ENCODE measurements around the gene DDX47.
"Not testable (repeated sequence)": the region's sequence is repeated elsewhere in the genome, so short reads cannot be mapped to it uniquely, and the experiment has no call there.

The DDX47 gene

DNA sequence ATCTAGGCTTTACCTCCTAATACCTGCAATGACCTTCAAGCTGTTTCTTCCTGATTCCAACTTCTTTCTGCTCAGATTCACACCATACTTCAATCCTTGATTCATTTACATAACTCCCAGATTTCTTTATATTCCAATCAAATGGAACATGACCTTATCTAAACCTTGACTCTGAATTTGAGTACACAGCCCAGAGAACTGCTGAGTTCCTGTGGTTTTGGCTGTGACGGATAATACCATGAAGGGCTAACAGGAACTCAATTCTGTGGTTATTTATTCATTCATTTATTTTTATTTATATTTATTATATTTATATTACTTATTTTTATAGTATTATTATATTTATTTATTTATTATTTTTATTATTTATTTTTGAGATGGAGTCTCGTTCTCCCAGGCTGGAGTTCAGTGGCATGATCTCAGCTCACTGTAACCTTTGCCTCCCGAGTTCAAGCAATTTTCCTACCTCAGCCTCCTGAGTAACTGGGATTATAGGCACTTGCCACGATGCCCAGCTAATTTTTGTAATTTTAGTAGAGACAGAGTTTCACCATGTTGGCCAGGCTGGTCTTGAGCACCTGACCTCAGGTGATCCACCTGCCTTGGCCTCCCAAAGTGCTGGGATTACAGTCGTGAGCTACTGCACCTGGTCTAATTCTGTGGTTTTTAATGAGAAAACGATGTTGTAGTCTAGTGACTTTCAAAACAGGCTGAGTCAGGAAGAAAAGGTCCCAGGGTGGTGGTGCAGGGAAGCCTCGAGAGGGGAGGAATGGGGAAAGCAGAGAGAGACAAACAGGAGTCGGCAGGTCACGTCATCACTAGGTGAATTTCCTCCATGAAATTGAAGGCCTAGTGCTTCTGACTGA lies 16.0 kb upstream of the DDX47 start:
- H3K9ac ChIP-seq (ENCODE audit: low read depth in 1 of 2, low read length in 2 of 2), result no peak overlapping the region
- H3K4me3 ChIP-seq (ENCODE audit: low read length in 2 of 2), result no peak overlapping the region
- no peaks in the 10 kb centered on the region for H3K9me3 ChIP-seq (ENCODE audit: control insufficient read depth in 2 of 2, low read length in 2 of 2)
- H3K27me3 ChIP-seq (ENCODE audit: control insufficient read depth in 2 of 2, insufficient read depth in 2 of 2, low read length in 2 of 2), result no peaks in the 10 kb centered on the region
- peaks cover 4% of the 10 kb centered on the region in 2 donors for H3K4me1 ChIP-seq (ENCODE audit: control insufficient read depth in 2 of 2, insufficient read depth in 2 of 2, low read length in 2 of 2)
- H3K36me3 ChIP-seq (ENCODE audit: control insufficient read depth in 2 of 2, insufficient read depth in 2 of 2, low read length in 2 of 2), result no peaks in the 10 kb centered on the region
- no peak overlapping the region for H3K27ac ChIP-seq (ENCODE audit: low read depth in 2 of 2, low read length in 2 of 2)

DNA sequence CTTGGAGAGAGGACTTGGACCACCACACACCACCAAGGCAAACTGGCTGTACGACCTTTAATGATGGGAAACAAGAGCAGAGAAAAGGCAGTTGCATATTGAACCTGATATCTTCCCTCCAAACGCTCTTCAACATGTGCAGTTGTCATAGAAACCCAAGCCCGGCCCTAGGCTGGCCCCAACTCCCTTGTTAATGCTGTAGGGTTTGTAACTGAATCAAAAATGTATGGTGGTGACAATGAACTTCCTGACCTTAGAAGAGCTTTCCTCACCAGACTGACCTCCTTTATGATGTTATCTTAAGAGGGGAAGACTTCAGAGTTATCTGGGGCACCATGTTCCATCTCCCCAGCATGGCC lies 15.4 kb upstream of the DDX47 start:
- Histone ChIP-seq H3K9ac (ENCODE audit: low read depth in 1 of 2, low read length in 2 of 2) (no peak overlapping the region), H3K9me3 (ENCODE audit: control insufficient read depth in 2 of 2, low read length in 2 of 2) (no peaks in the 10 kb centered on the region), H3K27ac (ENCODE audit: low read depth in 2 of 2, low read length in 2 of 2) (no peak overlapping the region), H3K4me3 (ENCODE audit: low read length in 2 of 2) (no peak overlapping the region), H3K27me3 (ENCODE audit: control insufficient read depth in 2 of 2, insufficient read depth in 2 of 2, low read length in 2 of 2) (no peaks in the 10 kb centered on the region), H3K36me3 (ENCODE audit: control insufficient read depth in 2 of 2, insufficient read depth in 2 of 2, low read length in 2 of 2) (no peaks in the 10 kb centered on the region), H3K4me1 (ENCODE audit: control insufficient read depth in 2 of 2, insufficient read depth in 2 of 2, low read length in 2 of 2) (peaks cover 0 to 6% of the 10 kb centered on the region in 2 donors)

GRCh38 chr12:12798480-12798879 lies 14.7 kb upstream of the DDX47 start:
- peaks cover 4 to 11% of the 10 kb centered on the region in 2 donors for H3K4me1 ChIP-seq (ENCODE audit: control insufficient read depth in 2 of 2, insufficient read depth in 2 of 2, low read length in 2 of 2)
- peak overlapping the region in 1 of 2 donors; percentile 41 for H3K27ac ChIP-seq (ENCODE audit: low read depth in 2 of 2, low read length in 2 of 2)
- H3K9ac ChIP-seq (ENCODE audit: low read depth in 1 of 2, low read length in 2 of 2), result no peak overlapping the region
- no peaks in the 10 kb centered on the region for H3K36me3 ChIP-seq (ENCODE audit: control insufficient read depth in 2 of 2, insufficient read depth in 2 of 2, low read length in 2 of 2)
- no peaks in the 10 kb centered on the region for H3K27me3 ChIP-seq (ENCODE audit: control insufficient read depth in 2 of 2, insufficient read depth in 2 of 2, low read length in 2 of 2)
- H3K4me3 ChIP-seq (ENCODE audit: low read length in 2 of 2), result no peak overlapping the region
- no peaks in the 10 kb centered on the region for H3K9me3 ChIP-seq (ENCODE audit: control insufficient read depth in 2 of 2, low read length in 2 of 2)

GRCh38 chr12:12799163-12799920 lies 13.8 kb upstream of the DDX47 start:
- H3K4me1 ChIP-seq (ENCODE audit: control insufficient read depth in 2 of 2, insufficient read depth in 2 of 2, low read length in 2 of 2), result peaks cover 7 to 15% of the 10 kb centered on the region in 2 donors
- H3K27ac ChIP-seq (ENCODE audit: low read depth in 2 of 2, low read length in 2 of 2), result no peak overlapping the region
- no peaks in the 10 kb centered on the region for H3K27me3 ChIP-seq (ENCODE audit: control insufficient read depth in 2 of 2, insufficient read depth in 2 of 2, low read length in 2 of 2)
- no peak overlapping the region for H3K4me3 ChIP-seq (ENCODE audit: low read length in 2 of 2)
- no peaks in the 10 kb centered on the region for H3K36me3 ChIP-seq (ENCODE audit: control insufficient read depth in 2 of 2, insufficient read depth in 2 of 2, low read length in 2 of 2)
- H3K9me3 ChIP-seq (ENCODE audit: control insufficient read depth in 2 of 2, low read length in 2 of 2), result no peaks in the 10 kb centered on the region
- no peak overlapping the region for H3K9ac ChIP-seq (ENCODE audit: low read depth in 1 of 2, low read length in 2 of 2)

DNA sequence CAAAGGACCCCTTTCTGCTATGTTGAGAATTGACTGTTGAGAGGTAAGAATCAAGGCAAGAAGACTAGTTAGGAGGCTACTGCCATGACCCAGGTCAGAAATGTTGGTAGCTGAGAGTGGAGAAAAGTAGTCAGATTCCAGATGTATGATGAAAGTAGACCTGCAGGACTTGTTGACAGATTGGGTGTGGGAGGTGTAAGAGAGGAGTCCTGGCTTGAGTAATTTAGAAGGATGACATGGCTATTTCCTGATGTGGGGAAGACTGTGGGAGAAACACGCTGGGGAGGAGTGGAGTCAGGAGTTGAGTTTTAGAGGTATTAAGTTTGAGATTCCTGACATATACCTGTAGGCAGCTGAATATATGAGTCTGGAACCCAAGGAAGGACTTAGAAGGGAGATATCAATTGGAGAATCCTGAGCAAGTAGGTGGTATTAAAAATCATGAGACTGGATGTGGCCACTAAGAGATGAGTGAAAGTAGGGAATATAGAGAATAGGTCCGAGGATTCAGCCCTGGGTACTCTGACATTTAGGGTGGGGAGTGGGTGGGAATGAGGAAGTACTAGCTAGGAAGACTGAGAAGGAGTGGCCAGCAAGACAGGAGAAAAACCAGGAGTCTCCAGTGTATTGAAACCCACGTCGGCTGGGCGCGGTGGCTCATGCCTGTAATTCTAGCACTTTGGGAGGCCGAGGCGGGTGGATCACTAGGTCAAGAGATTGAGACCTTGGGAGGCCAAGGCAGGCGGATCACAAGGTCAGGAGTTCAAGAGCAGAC lies 12.6 kb upstream of the DDX47 start:
- Histone ChIP-seq H3K9me3 (ENCODE audit: control insufficient read depth in 2 of 2, low read length in 2 of 2) (no peaks in the 10 kb centered on the region), H3K27me3 (ENCODE audit: control insufficient read depth in 2 of 2, insufficient read depth in 2 of 2, low read length in 2 of 2) (no peaks in the 10 kb centered on the region), H3K27ac (ENCODE audit: low read depth in 2 of 2, low read length in 2 of 2) (peak overlapping the region in 1 of 2 donors; percentile 31), H3K9ac (ENCODE audit: low read depth in 1 of 2, low read length in 2 of 2) (no peak overlapping the region), H3K36me3 (ENCODE audit: control insufficient read depth in 2 of 2, insufficient read depth in 2 of 2, low read length in 2 of 2) (no peaks in the 10 kb centered on the region), H3K4me3 (ENCODE audit: low read length in 2 of 2) (no peak overlapping the region), H3K4me1 (ENCODE audit: control insufficient read depth in 2 of 2, insufficient read depth in 2 of 2, low read length in 2 of 2) (peaks cover 7 to 15% of the 10 kb centered on the region in 2 donors)

DNA sequence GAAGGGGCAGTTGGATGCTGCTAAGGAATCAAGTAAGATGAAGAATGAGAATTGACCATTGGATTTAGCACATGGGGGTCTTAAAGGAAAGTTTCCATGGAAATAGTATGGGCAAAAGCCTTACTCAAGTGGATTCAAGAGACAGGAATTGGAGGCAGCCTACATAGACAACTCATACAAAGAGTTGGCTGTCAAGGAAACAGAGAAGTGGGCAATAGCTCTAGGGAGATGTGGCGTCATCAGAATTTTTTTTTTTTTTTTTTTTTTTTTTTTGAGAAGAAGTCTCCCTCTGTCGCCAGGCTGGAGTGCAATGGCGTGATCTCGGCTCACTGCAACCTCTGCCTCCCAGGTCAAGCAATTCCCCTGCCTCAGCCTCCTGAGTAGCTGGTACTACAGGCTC lies 11.5 kb upstream of the DDX47 start:
- H3K27ac ChIP-seq (ENCODE audit: low read depth in 2 of 2, low read length in 2 of 2); H3K9me3 ChIP-seq (ENCODE audit: control insufficient read depth in 2 of 2, low read length in 2 of 2); H3K27me3 ChIP-seq (ENCODE audit: control insufficient read depth in 2 of 2, insufficient read depth in 2 of 2, low read length in 2 of 2); H3K4me3 ChIP-seq (ENCODE audit: low read length in 2 of 2); H3K36me3 ChIP-seq (ENCODE audit: control insufficient read depth in 2 of 2, insufficient read depth in 2 of 2, low read length in 2 of 2); H3K9ac ChIP-seq (ENCODE audit: low read depth in 1 of 2, low read length in 2 of 2): not testable (repeated sequence)
- peaks cover 7 to 15% of the 10 kb centered on the region in 2 donors for H3K4me1 ChIP-seq (ENCODE audit: control insufficient read depth in 2 of 2, insufficient read depth in 2 of 2, low read length in 2 of 2)

DNA sequence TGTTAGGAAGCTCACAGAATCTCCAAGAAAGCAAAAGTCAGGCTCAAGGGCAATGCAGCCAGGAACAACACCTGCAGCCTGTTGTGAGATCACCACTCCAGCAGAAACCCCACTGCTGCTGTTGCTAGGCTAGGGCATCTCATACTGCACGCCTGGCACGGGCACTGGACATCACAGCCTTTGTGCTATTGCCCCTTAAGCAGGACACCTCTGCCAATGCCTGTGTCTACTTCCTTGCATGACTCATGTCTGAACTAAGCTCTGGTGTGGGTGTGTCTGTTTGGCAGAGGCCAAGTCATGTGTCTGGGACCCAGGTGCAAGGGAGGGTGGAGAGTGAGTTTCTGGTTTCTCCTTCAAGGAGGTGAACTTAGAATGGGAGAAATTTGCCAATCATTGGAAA lies 10.0 kb upstream of the DDX47 start:
- H3K9me3 ChIP-seq (ENCODE audit: control insufficient read depth in 2 of 2, low read length in 2 of 2), result no peaks in the 10 kb centered on the region
- H3K4me3 ChIP-seq (ENCODE audit: low read length in 2 of 2), result no peak overlapping the region
- no peaks in the 10 kb centered on the region for H3K36me3 ChIP-seq (ENCODE audit: control insufficient read depth in 2 of 2, insufficient read depth in 2 of 2, low read length in 2 of 2)
- no peaks in the 10 kb centered on the region for H3K27me3 ChIP-seq (ENCODE audit: control insufficient read depth in 2 of 2, insufficient read depth in 2 of 2, low read length in 2 of 2)
- H3K9ac ChIP-seq (ENCODE audit: low read depth in 1 of 2, low read length in 2 of 2), result peak overlapping the region in 1 of 2 donors; percentile 61
- H3K4me1 ChIP-seq (ENCODE audit: control insufficient read depth in 2 of 2, insufficient read depth in 2 of 2, low read length in 2 of 2), result peaks cover 10 to 19% of the 10 kb centered on the region in 2 donors
- H3K27ac ChIP-seq (ENCODE audit: low read depth in 2 of 2, low read length in 2 of 2), result peak overlapping the region; percentile 72 to 79

DNA sequence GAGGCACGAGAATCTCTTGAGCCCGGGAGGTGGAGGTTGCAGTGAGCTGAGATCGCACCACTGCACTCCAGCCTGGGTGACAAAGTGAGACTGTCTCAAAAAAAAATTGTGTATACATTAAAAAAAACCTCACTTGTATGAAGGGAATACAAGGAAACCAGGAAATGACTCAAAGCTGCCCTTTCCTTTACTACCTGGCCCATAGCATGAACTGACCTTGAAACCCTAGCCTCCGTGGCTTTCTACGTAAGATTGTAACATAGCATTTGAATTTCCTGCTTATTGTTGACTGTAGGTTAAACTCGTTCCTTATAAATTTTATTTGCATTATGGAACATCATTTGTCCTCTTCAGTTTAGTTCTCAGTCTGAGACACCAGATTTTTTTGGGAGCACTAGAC lies 9.1 kb upstream of the DDX47 start:
- Histone ChIP-seq H3K27ac (ENCODE audit: low read depth in 2 of 2, low read length in 2 of 2) (peak overlapping the region; percentile 72 to 79), H3K27me3 (ENCODE audit: control insufficient read depth in 2 of 2, insufficient read depth in 2 of 2, low read length in 2 of 2) (no peaks in the 10 kb centered on the region), H3K4me3 (ENCODE audit: low read length in 2 of 2) (peak overlapping the region in 1 of 2 donors; percentile 20), H3K4me1 (ENCODE audit: control insufficient read depth in 2 of 2, insufficient read depth in 2 of 2, low read length in 2 of 2) (peaks cover 12 to 21% of the 10 kb centered on the region in 2 donors), H3K36me3 (ENCODE audit: control insufficient read depth in 2 of 2, insufficient read depth in 2 of 2, low read length in 2 of 2) (no peaks in the 10 kb centered on the region), H3K9ac (ENCODE audit: low read depth in 1 of 2, low read length in 2 of 2) (peak overlapping the region in 1 of 2 donors; percentile 23), H3K9me3 (ENCODE audit: control insufficient read depth in 2 of 2, low read length in 2 of 2) (no peaks in the 10 kb centered on the region)

DNA sequence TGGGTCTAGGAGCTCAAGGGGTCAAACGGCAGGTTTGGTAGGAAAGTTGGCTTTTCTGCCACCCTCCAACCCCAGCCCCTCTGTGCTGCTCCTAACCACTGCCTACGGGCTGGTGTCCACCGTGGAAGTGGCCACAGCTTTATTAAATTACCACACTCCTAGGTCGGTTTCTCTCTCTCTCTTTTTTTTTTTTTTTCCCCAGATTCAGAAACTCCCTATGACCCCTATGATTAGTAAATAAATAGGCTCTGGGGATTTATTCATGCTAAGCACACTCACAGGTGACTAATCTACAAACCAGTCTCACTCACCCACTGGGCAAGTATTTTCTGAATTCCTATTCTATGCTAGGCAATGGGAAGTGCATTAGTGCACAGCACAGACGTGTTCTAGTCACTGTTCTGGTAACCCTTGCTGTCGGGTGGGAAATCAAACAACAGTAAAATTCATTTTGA lies 8.7 kb upstream of the DDX47 start:
- peak overlapping the region in 1 of 2 donors; percentile 16 for H3K9ac ChIP-seq (ENCODE audit: low read depth in 1 of 2, low read length in 2 of 2)
- H3K27ac ChIP-seq (ENCODE audit: low read depth in 2 of 2, low read length in 2 of 2), result peak overlapping the region; percentile 72 to 79
- no peaks in the 10 kb centered on the region for H3K27me3 ChIP-seq (ENCODE audit: control insufficient read depth in 2 of 2, insufficient read depth in 2 of 2, low read length in 2 of 2)
- peaks cover 12 to 21% of the 10 kb centered on the region in 2 donors for H3K4me1 ChIP-seq (ENCODE audit: control insufficient read depth in 2 of 2, insufficient read depth in 2 of 2, low read length in 2 of 2)
- H3K9me3 ChIP-seq (ENCODE audit: control insufficient read depth in 2 of 2, low read length in 2 of 2), result no peaks in the 10 kb centered on the region
- no peaks in the 10 kb centered on the region for H3K36me3 ChIP-seq (ENCODE audit: control insufficient read depth in 2 of 2, insufficient read depth in 2 of 2, low read length in 2 of 2)
- H3K4me3 ChIP-seq (ENCODE audit: low read length in 2 of 2), result peak overlapping the region in 1 of 2 donors; percentile 20
